Activated CD4-positive, alpha-beta T cell treated with anti-CD3 and anti-CD28 coated beads, Interleukin-2, Interleukin-6, amounts not matched to agents 100 ng/mL and 50 ng/mL, durations not matched to agents 16 hours and 8 hours (primary cell): ENCODE measurements around the gene CAPN3.

Source experiments
- DNase-seq: peaks from one replicate; pipeline ENCODE4 v3.0.0-alpha.2; 2020

CAPN3 gene

GRCh38 chr15:42401544-42402454, 42.5 kb downstream of the CAPN3 start:
- DNase-seq, result peak; percentile 9

GRCh38 chr15:42402455-42403205, 43.3 kb downstream of the CAPN3 start:
- no peak for DNase-seq

GRCh38 chr15:42403389-42403788, 44.1 kb downstream of the CAPN3 start:
- no peak for DNase-seq

GRCh38 chr15:42404461-42405235, 45.3 kb downstream of the CAPN3 start:
- no peak for DNase-seq

- no peak for DNase-seq
These were observed 46.7 kb downstream of the CAPN3 start for GRCh38 chr15:42405863-42406482.

- no peak for DNase-seq
These were observed 48.9 kb downstream of the CAPN3 start for GRCh38 chr15:42408178-42408577.

- no peak for DNase-seq
These were observed 49.7 kb downstream of the CAPN3 start for GRCh38 chr15:42409011-42409410.

- no peak for DNase-seq
These were observed 52.6 kb downstream of the CAPN3 start for GRCh38 chr15:42411884-42412283.

GRCh38 chr15:42413920-42414319, 54.6 kb downstream of the CAPN3 start:
- no peak for DNase-seq

GRCh38 chr15:42419369-42419768, 60.1 kb downstream of the CAPN3 start:
- no peak for DNase-seq

- DNase-seq, result no peak
These were observed 62.1 kb downstream of the CAPN3 start for GRCh38 chr15:42421376-42421775.

GRCh38 chr15:42427429-42428223, 68.3 kb downstream of the CAPN3 start:
- no peak for DNase-seq

GRCh38 chr15:42444415-42445063, 85.2 kb downstream of the CAPN3 start:
- DNase-seq, result no peak

GRCh38 chr15:42445551-42445950, 86.2 kb downstream of the CAPN3 start:
- DNase-seq, result no peak

GRCh38 chr15:42447599-42447998, 88.3 kb downstream of the CAPN3 start:
- no peak for DNase-seq

- no peak for DNase-seq
These were observed 89.0 kb downstream of the CAPN3 start for GRCh38 chr15:42448281-42448680.

GRCh38 chr15:42449770-42450424, 90.6 kb downstream of the CAPN3 start:
- no peak for DNase-seq

GRCh38 chr15:42450425-42450790, 91.1 kb downstream of the CAPN3 start:
- DNase-seq, result no peak

GRCh38 chr15:42453826-42454225, 94.5 kb downstream of the CAPN3 start:
- DNase-seq, result no peak

GRCh38 chr15:42456531-42456930, 97.2 kb downstream of the CAPN3 start:
- no peak for DNase-seq

- no peak for DNase-seq
These were observed 97.7 kb downstream of the CAPN3 start for GRCh38 chr15:42456971-42457370.
